AG04449 (cell line): ENCODE data around the gene NTF3.

Experiments
- CTCF ChIA-PET: fragments of 350-600 bp; formaldehyde crosslinking; extraction: SDS; loops from one replicate; lab custom pipeline; 2021; ENCODE audit warnings: antibody characterized with exemption; lab: Yijun Ruan, JAX
- POLR2A ChIA-PET: fragments of 400-600, 350-600 bp; formaldehyde crosslinking; extraction: SDS; loops from one replicate; lab custom pipeline; 2020; ENCODE audit warnings: antibody characterized with exemption, inconsistent platforms; lab: Yijun Ruan, JAX
- DNase-seq: peaks from one replicate; pipeline ENCODE4 v3.0.0-alpha.2; 2010; ENCODE audit warnings: low read depth, low spot score
- H3K4me3 ChIP-seq: 2 replicates; pipeline ENCODE4 v1.5.1; 2011; ENCODE audit warnings: low read depth, mild to moderate bottlenecking, control low read depth, low read length
- CTCF ChIP-seq: IDR thresholded peaks from one replicate; pipeline ENCODE4 v1.5.1; 2011; ENCODE audit warnings: mild to moderate bottlenecking, moderate library complexity, low read length, control low read depth, inconsistent platforms; ENCODE audit not compliant: insufficient read depth; ENCODE audit errors: missing control alignments

The NTF3 gene

GRCh38 chr12:5500331-5500659 is 68.4 kb downstream of the NTF3 start:
- no peak for TF ChIP-seq CTCF
- H3K4me3 ChIP-seq = no peak overlapping the region
- POLR2A ChIA-PET = interaction anchor here (0.8 to 2.2 kb wide), 6 partner anchors 13 to 68 kb away, joined by 3 to 12 read pairs (median 3); partner anchors contain the start of gene NTF3
- CTCF ChIA-PET = interaction anchor here (1.6 to 5.3 kb wide), 2 partner anchors 11 to 149 kb away, joined by 8 to 24 read pairs; no protein-coding TSS in a partner anchor
- DNase-seq = no peak

GRCh38 chr12:5503774-5504173 is 71.9 kb downstream of the NTF3 start:
- no peak for DNase-seq
- CTCF ChIA-PET = interaction anchor here (1.2 to 5.3 kb wide), 2 partner anchors 146 to 241 kb away, joined by 4 to 24 read pairs; no protein-coding TSS in a partner anchor
- H3K4me3 ChIP-seq = no peak overlapping the region
- POLR2A ChIA-PET = no interaction called here
- no peak for TF ChIP-seq CTCF

- POLR2A ChIA-PET = no interaction called here
- no peak for DNase-seq
- CTCF ChIA-PET = interaction anchor here (1.1 to 5.3 kb wide), 3 partner anchors 77 to 144 kb away, joined by 3 to 24 read pairs (median 10); no protein-coding TSS in a partner anchor
- TF ChIP-seq CTCF = no peak
- H3K4me3 ChIP-seq = no peak overlapping the region
These were observed 73.2 kb downstream of the NTF3 start for GRCh38 chr12:5505116-5505515.

- POLR2A ChIA-PET = interaction anchor here (0.6 kb wide), 1 partner anchor 62 kb away, joined by 3 read pairs; no protein-coding TSS in a partner anchor
- CTCF ChIA-PET = interaction anchor here (0.9 to 2.8 kb wide), 4 partner anchors 67 to 422 kb away, joined by 3 to 10 read pairs (median 4); no protein-coding TSS in a partner anchor
- no peak for DNase-seq
- TF ChIP-seq CTCF = no peak
- no peak overlapping the region for H3K4me3 ChIP-seq
These were observed 73.8 kb downstream of the NTF3 start for GRCh38 chr12:5505751-5506150.

- CTCF ChIA-PET = interaction anchor here (0.9 to 2.8 kb wide), 4 partner anchors 67 to 422 kb away, joined by 3 to 10 read pairs (median 4); no protein-coding TSS in a partner anchor
- POLR2A ChIA-PET = interaction anchor here (0.6 kb wide), 1 partner anchor 61 kb away, joined by 3 read pairs; no protein-coding TSS in a partner anchor
- no peak for DNase-seq
- H3K4me3 ChIP-seq = no peak overlapping the region
- TF ChIP-seq CTCF = no peak
These were observed 74.4 kb downstream of the NTF3 start for GRCh38 chr12:5506295-5506694.

GRCh38 chr12:5506821-5507231 is 74.9 kb downstream of the NTF3 start:
- TF ChIP-seq CTCF = no peak
- ChIA-PET POLR2A (no interaction called here), CTCF (interaction anchor here (2.8 kb wide), 1 partner anchor 79 kb away, joined by 10 read pairs; no protein-coding TSS in a partner anchor)
- DNase-seq = no peak
- H3K4me3 ChIP-seq = no peak overlapping the region
